Measurements from ENCODE around the gene OR1M1.
A peak's percentile ranks its signal among the peaks of the same experiment; 100 is the strongest.

The OR1M1 gene

GRCh38 chr19:9128171-9128570 lies 41.3 kb downstream of the OR1M1 start:
- DNase-seq (ENCODE audit: low read depth): peak; percentile 61
- TF ChIP-seq CTCF (IDR thresholded peaks at IDR 0.05; ENCODE audit: insufficient read depth, low read depth, low read length, missing control alignments): no peak
- no peak overlapping the region for H3K4me3 ChIP-seq (ENCODE audit: low read length)

DNA sequence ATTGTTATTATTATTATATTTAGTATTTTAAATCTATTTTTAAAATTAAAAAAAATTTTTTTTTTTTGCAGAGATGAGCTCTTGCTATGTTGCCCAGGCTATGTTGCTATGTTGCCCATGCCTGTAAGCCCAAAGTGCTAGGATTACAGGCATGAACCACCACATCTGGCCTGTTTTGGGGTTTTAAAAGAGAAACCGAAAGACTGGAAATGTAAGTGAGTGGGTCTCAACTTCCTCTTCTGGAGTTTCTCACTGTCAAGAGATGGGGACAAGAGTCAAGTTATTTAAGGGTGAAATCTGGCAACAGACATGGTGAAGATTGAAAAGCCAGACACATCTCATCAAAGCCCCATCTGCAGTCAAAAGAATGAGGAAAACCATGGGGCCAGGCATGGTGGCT lies 44.1 kb downstream of the OR1M1 start:
- no peak for TF ChIP-seq CTCF (IDR thresholded peaks at IDR 0.05; ENCODE audit: insufficient read depth, low read depth, low read length, missing control alignments)
- H3K4me3 ChIP-seq (ENCODE audit: low read length): no peak overlapping the region
- DNase-seq (ENCODE audit: low read depth): no peak

GRCh38 chr19:9132422-9132821 lies 45.6 kb downstream of the OR1M1 start:
- no peak for TF ChIP-seq CTCF (IDR thresholded peaks at IDR 0.05; ENCODE audit: insufficient read depth, low read depth, low read length, missing control alignments)
- no peak for DNase-seq (ENCODE audit: low read depth)
- no peak overlapping the region for H3K4me3 ChIP-seq (ENCODE audit: low read length)

GRCh38 chr19:9139609-9140158 lies 52.8 kb downstream of the OR1M1 start:
- TF ChIP-seq CTCF (IDR thresholded peaks at IDR 0.05; ENCODE audit: insufficient read depth, low read depth, low read length, missing control alignments): no peak
- H3K4me3 ChIP-seq (ENCODE audit: low read length): peak overlapping the region; percentile 72
- DNase-seq (ENCODE audit: low read depth): no peak

GRCh38 chr19:9140159-9140874 lies 53.5 kb downstream of the OR1M1 start, which contains the start of gene ZNF317:
Gene ZNF317 (plus strand): TSS chr19:9140397. CDS start chr19:9156017, 15,620 bp downstream.
- DNase-seq (ENCODE audit: low read depth): peak; percentile 94
- no peak for TF ChIP-seq CTCF (IDR thresholded peaks at IDR 0.05; ENCODE audit: insufficient read depth, low read depth, low read length, missing control alignments)
- H3K4me3 ChIP-seq (ENCODE audit: low read length): peak within 1 kb of the TSS; percentile 72

GRCh38 chr19:9144920-9145319 lies 58.1 kb downstream of the OR1M1 start:
- no peak for TF ChIP-seq CTCF (IDR thresholded peaks at IDR 0.05; ENCODE audit: insufficient read depth, low read depth, low read length, missing control alignments)
- no peak for DNase-seq (ENCODE audit: low read depth)
- H3K4me3 ChIP-seq (ENCODE audit: low read length): no peak overlapping the region

Measured in epithelial cell of esophagus (primary cell).